ENCODE data around the gene CD300LD.

CD300LD gene

DNA sequence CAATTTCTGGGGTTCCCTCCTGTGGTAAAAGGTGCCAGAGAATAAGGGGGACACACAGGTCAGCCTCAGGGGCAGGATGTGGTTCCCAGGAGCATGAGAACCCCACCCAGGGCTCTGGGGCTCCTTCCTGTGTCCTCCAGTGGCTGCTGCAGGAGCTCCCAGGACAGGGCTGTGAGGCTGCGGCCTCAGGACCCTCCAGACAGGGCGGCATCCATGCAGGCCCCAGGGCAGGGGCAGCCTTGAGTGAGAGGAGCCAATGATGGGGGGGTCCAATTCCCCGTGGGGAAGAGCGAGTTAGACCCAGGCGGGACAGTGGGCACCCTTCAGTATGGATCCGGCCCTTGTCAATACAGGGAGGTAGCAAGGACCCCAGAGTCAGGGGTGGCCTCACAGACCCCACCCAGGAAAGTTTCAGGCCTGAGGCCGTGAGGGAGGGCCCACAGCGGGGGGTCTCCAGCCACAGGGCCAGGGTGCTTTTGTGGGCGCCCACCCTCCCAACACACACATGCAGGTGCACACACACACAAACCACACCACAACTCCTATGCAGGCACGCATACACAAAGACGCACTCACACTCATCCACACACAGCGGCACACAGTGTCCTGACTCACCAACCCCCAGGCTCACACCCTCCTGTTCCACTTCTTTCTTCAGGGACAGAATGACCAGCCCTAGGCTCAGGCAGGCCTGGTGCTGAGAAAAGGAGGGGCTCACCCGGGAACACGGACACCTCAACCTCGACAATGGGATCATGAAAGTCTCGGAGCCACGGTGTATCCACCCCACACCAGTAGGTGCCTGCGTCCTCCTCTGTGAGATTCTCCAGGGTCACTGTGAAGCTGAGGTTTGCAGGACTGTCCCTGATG lies 48.0 kb downstream of the CD300LD start:
- no peak for DNase-seq (ENCODE audit: low spot score)

DNA sequence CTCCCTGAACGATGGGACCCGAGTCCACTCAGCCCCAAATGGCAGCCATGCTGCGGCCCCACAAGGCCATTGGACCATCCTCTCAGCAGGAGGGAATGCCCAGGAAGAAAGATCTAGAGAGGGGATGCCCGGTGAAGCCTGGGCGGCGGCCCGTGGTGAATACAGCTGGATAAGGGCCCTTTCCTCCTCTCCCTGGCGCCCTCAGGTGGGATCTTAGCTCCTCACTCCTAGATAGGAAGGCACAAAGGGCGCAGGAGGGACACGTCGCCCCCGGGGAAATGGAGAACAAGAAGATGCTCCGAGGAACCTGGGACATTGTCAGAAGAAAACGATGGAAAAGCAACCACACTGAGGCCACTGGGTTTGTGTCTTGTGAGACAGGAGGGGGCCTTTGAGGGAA lies 48.7 kb downstream of the CD300LD start:
- no peak for DNase-seq (ENCODE audit: low spot score)

GRCh38 chr17:74542727-74543383 lies 49.2 kb downstream of the CD300LD start:
- DNase-seq (ENCODE audit: low spot score), result no peak

- DNase-seq (ENCODE audit: low spot score), result no peak
Measured at GRCh38 chr17:74542166-74542565, 49.9 kb downstream of the CD300LD start.

DNA sequence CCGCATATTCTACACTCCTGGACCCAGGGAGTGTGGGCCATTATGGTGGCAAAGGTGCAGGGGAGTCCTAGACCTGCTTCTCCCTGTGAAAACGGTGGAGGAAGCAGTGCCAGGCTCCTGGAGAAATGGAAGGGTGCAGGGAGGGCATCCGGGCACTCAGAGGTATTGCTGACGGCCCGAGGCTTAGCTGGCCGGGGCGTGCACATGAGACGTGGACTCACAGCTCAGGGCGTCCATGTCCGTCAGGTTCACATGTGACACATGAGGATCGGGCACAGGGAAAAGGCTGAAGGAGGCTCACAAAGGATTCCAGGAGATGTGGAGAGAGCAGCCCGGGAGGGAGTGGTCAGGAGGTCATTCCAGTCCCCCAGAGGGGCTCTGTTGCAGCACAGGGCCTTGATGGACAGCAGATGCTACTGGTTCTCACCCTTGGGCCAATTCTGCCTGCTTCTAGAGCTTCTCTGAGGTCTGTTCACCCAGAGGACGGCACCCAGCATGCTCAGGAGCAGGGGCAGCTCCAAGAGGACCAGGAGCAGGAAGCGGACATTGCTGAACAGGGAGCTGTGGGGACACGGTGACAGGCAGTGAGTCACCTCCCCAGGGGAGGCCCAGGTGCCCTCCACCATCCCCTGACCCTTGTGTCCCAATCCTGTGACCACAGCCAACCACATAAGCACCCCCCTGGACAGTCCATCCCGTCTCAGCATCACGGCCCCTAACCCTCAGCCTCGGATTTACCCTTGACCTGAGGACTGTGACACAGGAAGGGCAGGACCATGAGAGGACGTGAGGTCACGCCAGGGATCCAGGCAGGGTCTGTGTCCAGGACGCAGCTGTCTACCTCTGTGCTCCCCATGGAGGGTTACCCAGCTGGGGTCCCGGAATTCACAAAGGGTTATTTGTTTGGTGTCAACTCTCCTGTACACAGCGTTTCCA lies 50.6 kb downstream of the CD300LD start:
- DNase-seq (ENCODE audit: low spot score), result no peak

DNA sequence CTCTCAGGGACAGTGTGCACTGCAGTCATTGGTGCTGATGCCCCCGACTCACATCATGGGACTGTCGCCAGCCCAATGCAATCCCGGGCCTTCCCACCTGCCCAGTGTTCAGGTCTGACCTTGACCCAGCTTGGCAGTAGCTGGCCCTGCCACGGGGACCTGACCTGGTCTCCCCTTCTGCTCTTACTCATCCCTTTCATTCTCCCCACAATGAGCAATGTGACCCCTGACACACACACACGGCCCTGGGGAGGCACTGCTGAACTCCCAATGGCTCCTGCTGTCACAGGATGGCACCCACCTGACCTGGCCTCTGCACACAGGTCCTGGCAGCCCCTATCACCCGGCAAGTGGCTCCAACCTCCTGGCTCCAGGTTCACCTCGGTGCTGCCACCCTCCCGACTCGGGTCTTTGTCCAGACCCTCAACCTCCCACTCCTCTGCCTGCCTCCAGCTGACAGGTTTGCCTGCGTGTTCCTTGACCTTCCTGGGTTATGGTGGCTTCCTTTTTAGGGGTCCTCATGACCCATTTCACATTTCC lies 52.7 kb downstream of the CD300LD start:
- no peak for DNase-seq (ENCODE audit: low spot score)

GRCh38 chr17:74536890-74537289 lies 55.2 kb downstream of the CD300LD start:
- no peak for DNase-seq (ENCODE audit: low spot score)

GRCh38 chr17:74532115-74532514 lies 60.0 kb downstream of the CD300LD start:
- DNase-seq (ENCODE audit: low spot score), result no peak

DNA sequence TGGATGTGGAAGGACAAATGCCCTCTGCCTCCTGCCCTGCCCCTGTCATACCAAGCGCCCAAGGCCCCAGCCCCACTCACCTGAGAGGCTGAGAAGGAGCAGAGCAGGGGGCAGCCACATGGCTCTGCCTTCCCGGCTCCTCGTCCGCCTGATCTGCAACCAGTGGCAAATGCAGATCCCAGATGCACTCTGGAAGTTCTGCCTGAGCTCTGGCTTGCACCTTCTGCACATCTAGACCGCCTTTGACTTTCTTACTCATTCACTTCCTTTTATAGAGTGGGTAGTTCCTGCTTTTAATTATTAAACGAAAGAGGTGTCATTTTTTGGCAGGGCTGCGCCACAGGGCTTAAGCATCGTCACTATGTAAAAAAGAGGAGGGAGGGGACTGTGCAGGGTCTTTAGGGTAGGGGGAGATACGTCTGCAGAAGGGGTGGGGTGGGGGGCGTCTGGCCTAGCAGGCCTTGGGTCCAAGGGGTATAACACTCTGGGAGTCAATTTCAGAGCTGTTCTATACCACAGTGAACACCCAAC lies 60.8 kb downstream of the CD300LD start, which contains the start of gene CD300LB:
TSS of gene CD300LB (minus strand) at position 245 of the 531 bp plus-strand sequence. CDS start at position 120, 125 bp downstream.
- no peak for DNase-seq (ENCODE audit: low spot score)

DNA sequence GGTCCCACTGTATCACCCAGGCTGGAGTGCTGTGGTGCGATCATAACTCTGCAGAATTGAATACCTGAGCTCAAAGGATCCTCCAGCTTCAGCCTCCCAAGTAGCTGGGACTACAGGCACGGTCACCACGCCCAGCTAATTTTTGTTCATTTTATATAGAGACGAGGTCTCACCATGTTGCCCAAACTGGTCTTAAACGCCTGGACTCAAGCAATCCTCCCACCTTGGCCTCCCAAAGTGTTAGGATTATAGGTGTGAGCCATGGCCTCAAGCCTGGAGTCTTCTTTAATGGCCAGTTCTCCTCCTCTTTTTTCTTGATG lies 61.3 kb downstream of the CD300LD start:
- no peak for DNase-seq (ENCODE audit: low spot score)
